KOPT-K1 (cell line): ENCODE results near the gene KNG1.

Experiments used
- H3K27ac ChIP-seq: fragments of 200-600 bp; sonication (generic); 2 replicates; pipeline ENCODE4 v1.5.1; 2016; ENCODE audit warnings: antibody characterized with exemption, mild to moderate bottlenecking, low read depth, low read length; ENCODE audit not compliant: poor library complexity, severe bottlenecking
- H3K36me3 ChIP-seq: fragments of 200-600 bp; sonication (generic); 2 replicates; pipeline ENCODE4 v1.5.1; 2017; ENCODE audit warnings: antibody characterized with exemption, mild to moderate bottlenecking, low read length, moderate library complexity; ENCODE audit not compliant: insufficient read depth
- H3K9me3 ChIP-seq: fragments of 200-600 bp; sonication (generic); 2 replicates; pipeline ENCODE4 v1.5.1; 2017; ENCODE audit warnings: antibody characterized with exemption, low read length, mild to moderate bottlenecking; ENCODE audit not compliant: insufficient read depth, poor library complexity, severe bottlenecking

The KNG1 gene

GRCh38 chr3:186783058-186783730 lies 66.0 kb downstream of the KNG1 start, which contains the start of gene EIF4A2:
EIF4A2 (plus strand) TSS chr3:186783577; CDS start chr3:186783611, 34 bp downstream.
- H3K27ac ChIP-seq = peak within 1 kb of the TSS; percentile 97
- no peaks in the 10 kb centered on the region for H3K9me3 ChIP-seq
- peaks cover 46% of the 10 kb centered on the region for H3K36me3 ChIP-seq

DNA sequence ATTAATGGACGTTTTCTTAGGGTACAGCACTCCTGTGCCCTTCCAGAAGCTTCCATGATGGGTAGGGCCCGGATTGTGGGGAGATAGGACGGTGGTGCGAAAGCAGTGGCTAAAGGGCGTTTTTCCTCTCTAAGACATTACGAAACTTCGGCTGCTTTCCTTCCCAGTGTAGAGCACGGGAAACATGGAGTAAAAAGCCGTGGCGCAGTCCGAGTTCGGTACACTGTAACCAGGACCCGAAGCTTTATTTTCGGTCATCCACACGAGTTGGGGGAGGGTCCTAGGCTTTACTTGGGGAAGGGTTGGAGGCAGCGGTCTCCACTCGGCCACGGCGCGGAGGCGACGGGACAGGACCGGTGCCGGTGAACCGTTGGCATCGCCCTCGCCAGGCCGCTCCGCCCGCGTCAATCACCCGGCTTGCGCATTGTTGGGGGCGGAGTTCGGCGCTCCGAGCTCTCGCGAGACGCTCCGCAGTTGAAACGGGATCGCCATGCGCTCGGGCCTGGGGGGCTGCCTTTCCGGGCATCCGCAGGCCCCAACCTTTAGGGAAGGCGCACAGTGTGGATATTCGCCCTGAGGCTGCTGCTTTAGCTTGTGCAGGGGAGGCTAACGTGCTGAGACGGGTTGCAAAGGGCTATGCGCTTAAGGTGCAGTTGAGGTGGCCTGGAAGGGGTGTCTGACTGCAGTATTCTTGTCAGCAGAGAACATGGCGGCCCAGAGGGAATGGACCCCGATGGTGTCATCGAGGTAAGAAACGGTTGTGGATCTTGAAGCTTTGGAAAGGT lies 66.8 kb downstream of the KNG1 start:
- Histone ChIP-seq H3K36me3 (peaks cover 54% of the 10 kb centered on the region), H3K27ac (peak overlapping the region; percentile 97), H3K9me3 (no peaks in the 10 kb centered on the region)

GRCh38 chr3:186784820-186785494 lies 67.8 kb downstream of the KNG1 start:
- H3K27ac ChIP-seq = peak overlapping the region; percentile 97
- peaks cover 64% of the 10 kb centered on the region for H3K36me3 ChIP-seq
- H3K9me3 ChIP-seq = no peaks in the 10 kb centered on the region

GRCh38 chr3:186785495-186786018 lies 68.4 kb downstream of the KNG1 start:
- Histone ChIP-seq H3K36me3 (peaks cover 70% of the 10 kb centered on the region), H3K9me3 (no peaks in the 10 kb centered on the region), H3K27ac (peak overlapping the region; percentile 97)

DNA sequence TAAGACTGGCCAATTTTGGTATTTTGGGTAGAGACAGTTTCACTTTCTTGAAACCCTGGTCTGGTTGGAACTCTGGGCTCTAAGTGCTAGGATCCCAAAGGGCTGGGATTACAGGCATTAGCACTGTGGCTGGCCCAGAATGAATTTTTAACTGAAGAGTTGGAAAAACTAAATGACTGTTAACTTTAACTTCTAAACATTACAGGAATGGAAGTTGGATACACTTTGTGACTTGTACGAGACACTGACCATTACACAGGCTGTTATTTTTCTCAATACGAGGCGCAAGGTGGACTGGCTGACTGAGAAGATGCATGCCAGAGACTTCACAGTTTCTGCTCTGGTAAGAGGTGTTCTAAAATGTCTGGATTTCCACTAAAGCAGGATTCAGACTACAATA lies 69.8 kb downstream of the KNG1 start:
- H3K27ac ChIP-seq = no peak overlapping the region
- H3K36me3 ChIP-seq = peaks cover 84% of the 10 kb centered on the region
- no peaks in the 10 kb centered on the region for H3K9me3 ChIP-seq

GRCh38 chr3:186787642-186788481 lies 70.7 kb downstream of the KNG1 start:
- Histone ChIP-seq H3K36me3 (peaks cover 93% of the 10 kb centered on the region), H3K27ac (no peak overlapping the region)

DNA sequence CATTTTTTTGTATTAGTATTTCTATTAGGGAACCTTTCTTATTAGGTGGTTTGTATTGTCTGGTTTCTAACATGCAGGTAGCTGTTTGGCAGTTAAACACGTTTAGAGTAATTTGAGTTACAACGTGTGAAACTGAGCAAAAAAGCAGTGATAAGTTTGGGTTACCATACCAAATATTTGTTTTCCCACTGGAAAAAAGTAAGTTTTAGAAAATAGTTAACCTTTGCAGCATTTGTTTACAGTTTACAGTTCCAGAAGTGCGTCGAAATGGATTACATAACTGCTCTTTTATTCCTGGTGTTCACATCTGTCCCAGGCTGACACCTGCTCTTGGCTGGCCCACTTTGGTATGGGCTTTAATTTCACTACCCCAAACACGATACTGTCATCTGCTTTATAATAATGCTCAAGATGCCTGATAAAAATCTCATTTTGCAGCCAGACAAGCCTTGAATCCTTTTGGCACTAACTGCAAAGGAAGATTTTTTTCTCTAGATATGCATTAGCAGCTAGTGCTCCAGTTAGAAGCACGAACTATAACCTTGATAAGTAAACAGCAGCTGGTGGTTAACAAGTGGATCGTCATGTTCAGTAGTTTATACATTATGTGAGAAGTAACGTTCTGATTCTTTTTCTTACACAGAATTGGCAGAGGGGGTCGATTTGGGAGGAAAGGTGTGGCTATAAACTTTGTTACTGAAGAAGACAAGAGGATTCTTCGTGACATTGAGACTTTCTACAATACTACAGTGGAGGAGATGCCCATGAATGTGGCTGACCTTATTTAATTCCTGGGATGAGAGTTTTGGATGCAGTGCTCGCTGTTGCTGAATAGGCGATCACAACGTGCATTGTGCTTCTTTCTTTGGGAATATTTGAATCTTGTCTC lies 71.6 kb downstream of the KNG1 start:
- Histone ChIP-seq H3K36me3 (peaks cover 100% of the 10 kb centered on the region), H3K9me3 (no peaks in the 10 kb centered on the region), H3K27ac (no peak overlapping the region)

More at GRCh38 chr3:186787642-186788481, 70.7 kb downstream of the KNG1 start:
- no peaks in the 10 kb centered on the region for H3K9me3 ChIP-seq

- no peaks in the 10 kb centered on the region for H3K9me3 ChIP-seq
- H3K36me3 ChIP-seq = peaks cover 100% of the 10 kb centered on the region
- no peak overlapping the region for H3K27ac ChIP-seq
Observed at GRCh38 chr3:186789554-186790260, 72.5 kb downstream of the KNG1 start.

DNA sequence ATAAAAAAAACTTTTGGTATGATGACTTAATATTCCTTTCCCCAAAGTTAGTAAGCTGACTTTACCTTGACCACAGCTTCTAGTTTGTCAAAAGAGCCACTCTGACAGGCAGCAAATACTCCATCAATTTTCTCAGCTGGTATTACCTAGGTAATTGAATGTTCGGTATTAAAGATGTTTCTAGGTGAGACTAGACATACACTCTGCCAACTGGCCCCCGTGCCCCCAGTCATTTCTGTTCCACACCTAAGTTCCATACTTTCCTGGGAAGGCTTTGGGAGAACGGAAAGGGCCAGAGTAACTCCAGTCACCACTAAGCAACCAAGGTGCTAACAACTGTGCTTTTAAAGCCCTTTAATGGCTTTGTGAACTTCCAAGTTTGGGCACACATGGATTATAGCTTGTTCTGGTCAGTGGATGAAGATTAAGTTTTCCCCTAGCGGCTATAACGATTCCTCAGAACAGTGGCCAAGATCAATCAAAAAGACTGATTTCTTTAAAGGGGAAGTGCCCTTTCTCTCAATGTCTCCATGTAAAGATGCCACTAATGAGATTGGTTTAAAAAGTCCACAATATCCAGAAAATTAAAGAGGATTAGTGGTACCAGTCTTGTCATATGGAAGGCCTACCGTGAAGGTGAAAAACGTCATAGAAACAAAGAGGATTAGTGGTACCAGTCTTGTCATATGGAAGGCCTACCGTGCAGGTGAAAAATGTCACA lies 73.3 kb downstream of the KNG1 start:
- Histone ChIP-seq H3K27ac (no peak overlapping the region), H3K9me3 (no peaks in the 10 kb centered on the region), H3K36me3 (peaks cover 99% of the 10 kb centered on the region)
